Brain microvascular endothelial cell (primary cell): Measurements from ENCODE around the gene TRPC4AP.

Experiments
- DNase-seq: peaks from one replicate; pipeline ENCODE4 v3.0.0-alpha.2; 2020
- H3K27ac ChIP-seq: fragments of 250-450 bp; sonication (Bioruptor Pico); 2 replicates; pipeline ENCODE4 v1.5.1; 2020; ENCODE audit warnings: mild to moderate bottlenecking, moderate library complexity
- H3K27me3 ChIP-seq: fragments of 250-450 bp; sonication (Bioruptor Pico); replicated peaks from 2 replicates; pipeline ENCODE4 v1.5.1; 2020; ENCODE audit warnings: mild to moderate bottlenecking
- H3K36me3 ChIP-seq: fragments of 250-450 bp; sonication (Bioruptor Pico); replicated peaks from 2 replicates; pipeline ENCODE4 v1.5.1; 2020; ENCODE audit warnings: mild to moderate bottlenecking
- H3K4me3 ChIP-seq: 2 replicates; pipeline ENCODE4 v1.5.1; 2011; ENCODE audit warnings: low read depth, mild to moderate bottlenecking, control low read depth, low read length, moderate library complexity
- in situ Hi-C: cut with HindIII; loops from 2 replicates; pipeline ENCODE4 v1.10.0; 2017; ENCODE audit warnings: low sequenced_read_pairs, low pct_ligation_motif_present
- TF ChIP-seq, protein P1 (sequence below): IDR thresholded peaks from 2 replicates; pipeline ENCODE4 v1.5.1; 2011; ENCODE audit warnings: low read depth, mild to moderate bottlenecking, moderate library complexity, low read length, control low read depth, inconsistent platforms; ENCODE audit errors: missing control alignments

The TRPC4AP gene

DNA sequence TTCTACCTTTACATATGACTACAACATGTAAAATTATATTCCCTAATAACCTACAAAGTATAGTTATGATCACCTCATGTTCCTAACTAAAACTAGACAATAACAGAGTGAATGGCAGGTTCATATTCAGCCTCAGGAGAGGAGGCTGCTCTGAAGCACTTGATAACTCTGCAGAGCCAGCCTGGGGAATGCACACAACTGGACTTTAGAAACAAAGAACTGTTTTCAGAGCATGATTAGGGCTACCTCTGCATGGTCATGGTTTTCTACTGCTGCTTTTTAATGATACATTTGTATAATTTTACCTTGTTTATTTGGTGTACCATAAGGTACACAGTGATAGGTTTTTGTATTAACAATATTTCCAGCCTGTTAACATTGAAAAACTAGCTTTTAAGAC lies 50.3 kb downstream of the TRPC4AP start:
- H3K4me3 ChIP-seq: no peak overlapping the region
- H3K27me3 ChIP-seq: no peaks in the 10 kb centered on the region
- in situ Hi-C loops: no loop called here
- DNase-seq: no peak
- TF ChIP-seq, protein P1, sequence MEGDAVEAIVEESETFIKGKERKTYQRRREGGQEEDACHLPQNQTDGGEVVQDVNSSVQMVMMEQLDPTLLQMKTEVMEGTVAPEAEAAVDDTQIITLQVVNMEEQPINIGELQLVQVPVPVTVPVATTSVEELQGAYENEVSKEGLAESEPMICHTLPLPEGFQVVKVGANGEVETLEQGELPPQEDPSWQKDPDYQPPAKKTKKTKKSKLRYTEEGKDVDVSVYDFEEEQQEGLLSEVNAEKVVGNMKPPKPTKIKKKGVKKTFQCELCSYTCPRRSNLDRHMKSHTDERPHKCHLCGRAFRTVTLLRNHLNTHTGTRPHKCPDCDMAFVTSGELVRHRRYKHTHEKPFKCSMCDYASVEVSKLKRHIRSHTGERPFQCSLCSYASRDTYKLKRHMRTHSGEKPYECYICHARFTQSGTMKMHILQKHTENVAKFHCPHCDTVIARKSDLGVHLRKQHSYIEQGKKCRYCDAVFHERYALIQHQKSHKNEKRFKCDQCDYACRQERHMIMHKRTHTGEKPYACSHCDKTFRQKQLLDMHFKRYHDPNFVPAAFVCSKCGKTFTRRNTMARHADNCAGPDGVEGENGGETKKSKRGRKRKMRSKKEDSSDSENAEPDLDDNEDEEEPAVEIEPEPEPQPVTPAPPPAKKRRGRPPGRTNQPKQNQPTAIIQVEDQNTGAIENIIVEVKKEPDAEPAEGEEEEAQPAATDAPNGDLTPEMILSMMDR: no peak
- peaks cover 42% of the 10 kb centered on the region for H3K36me3 ChIP-seq
- no peak overlapping the region for H3K27ac ChIP-seq

DNA sequence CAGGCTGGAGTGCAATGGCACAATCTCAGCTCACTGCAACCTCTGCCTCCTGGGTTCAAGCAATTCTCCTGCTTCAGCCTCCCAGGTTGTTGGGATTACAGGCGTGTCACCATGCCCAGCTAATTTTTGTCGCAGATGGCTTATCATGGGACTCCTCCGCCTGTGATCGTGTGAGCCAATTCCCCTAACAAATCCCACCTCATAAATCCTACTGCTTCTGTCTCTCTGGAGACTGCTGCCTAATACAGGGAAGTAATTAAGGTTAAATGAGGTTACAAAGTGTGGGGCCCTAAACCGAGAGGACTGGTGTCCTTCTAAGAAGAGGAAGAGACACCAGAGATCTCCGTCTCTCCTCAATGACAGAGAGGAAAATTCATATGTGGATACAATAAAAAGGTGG lies 52.0 kb downstream of the TRPC4AP start:
- no peak for DNase-seq
- H3K27me3 ChIP-seq: no peaks in the 10 kb centered on the region
- H3K27ac ChIP-seq: no peak overlapping the region
- TF ChIP-seq, protein P1: no peak
- in situ Hi-C loops: no loop called here
- H3K36me3 ChIP-seq: peaks cover 43% of the 10 kb centered on the region
- no peak overlapping the region for H3K4me3 ChIP-seq

DNA sequence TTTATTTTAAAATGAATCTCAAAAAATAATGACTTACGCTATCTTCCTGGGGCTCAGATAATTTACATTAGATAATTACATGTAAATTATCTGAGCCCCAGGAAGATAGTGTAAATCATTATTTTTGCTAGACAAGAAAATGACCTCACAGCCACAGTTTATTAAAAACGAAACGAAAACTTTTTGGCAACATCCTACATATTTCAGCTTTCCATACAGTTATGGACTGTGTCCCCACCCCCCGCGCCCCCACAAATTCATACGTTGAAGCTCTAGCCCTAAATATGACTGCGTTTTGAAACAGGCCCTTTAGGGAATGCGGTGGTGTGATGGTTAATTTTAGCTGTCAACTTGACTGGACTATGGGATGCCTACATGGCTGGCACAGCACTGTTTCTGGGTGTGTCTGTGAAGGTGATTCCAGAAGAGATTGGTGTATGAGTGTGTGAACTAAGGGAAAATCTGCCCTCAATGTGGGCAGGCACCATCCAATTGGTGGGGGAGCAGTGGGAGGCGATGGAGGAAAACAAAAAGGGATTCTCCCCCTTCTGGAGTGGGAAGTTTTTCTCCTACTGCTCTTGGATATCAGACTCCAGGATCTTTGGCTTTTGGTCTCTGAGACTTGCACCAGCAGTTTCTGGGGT lies 52.6 kb downstream of the TRPC4AP start:
- in situ Hi-C loops: no loop called here
- Histone ChIP-seq H3K36me3 (peaks cover 48% of the 10 kb centered on the region), H3K27me3 (no peaks in the 10 kb centered on the region), H3K4me3 (no peak overlapping the region), H3K27ac (no peak overlapping the region)
- TF ChIP-seq, protein P1: no peak
- DNase-seq: no peak

DNA sequence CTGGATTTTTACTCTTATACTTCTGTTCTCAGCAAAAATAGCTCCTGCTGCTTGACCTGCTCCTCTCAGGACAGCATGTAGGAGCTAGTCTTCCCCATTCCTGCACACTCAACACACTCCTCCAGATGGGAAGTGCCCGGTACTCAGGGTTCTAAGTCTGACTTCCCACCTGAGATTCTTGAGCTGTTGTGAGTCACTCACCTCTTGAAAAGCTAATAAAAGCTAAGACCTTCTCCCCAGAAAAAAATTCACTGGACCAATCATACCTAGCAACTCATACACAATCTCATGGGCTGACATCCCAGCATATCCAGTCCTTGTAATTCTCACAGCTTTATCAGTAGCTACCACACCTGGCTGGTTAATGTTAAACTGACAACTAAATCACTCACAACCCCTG lies 53.5 kb downstream of the TRPC4AP start:
- no peak for DNase-seq
- in situ Hi-C loops: no loop called here
- TF ChIP-seq, protein P1: no peak
- no peak overlapping the region for H3K4me3 ChIP-seq
- H3K27me3 ChIP-seq: no peaks in the 10 kb centered on the region
- H3K36me3 ChIP-seq: peaks cover 52% of the 10 kb centered on the region
- no peak overlapping the region for H3K27ac ChIP-seq

DNA sequence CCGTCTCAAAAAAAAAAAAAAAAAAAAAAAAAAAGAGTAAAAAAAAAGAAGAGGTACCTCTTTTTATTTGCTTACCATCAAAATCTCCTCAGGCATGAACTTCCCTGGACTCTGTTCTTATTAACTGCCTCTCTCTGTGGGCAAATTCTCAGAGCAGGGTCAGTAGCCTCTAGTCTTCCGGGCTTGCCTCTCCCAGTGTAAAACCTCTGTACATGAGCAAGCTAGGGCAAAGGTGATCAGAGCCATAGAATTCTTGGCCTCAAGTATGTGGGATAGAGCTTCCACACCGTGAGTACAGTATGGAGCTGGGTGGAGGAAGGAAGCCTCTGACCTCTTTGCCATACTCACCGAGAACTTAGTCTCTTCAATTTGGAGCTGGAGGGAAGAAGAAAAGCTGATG lies 58.5 kb downstream of the TRPC4AP start:
- H3K27ac ChIP-seq: no peak overlapping the region

More for the DNA sequence above, 58.5 kb downstream of the TRPC4AP start:
- no peak for DNase-seq
- H3K27me3 ChIP-seq: no peaks in the 10 kb centered on the region
- TF ChIP-seq, protein P1: no peak
- H3K4me3 ChIP-seq: no peak overlapping the region
- in situ Hi-C loops: no loop called here
- H3K36me3 ChIP-seq: peaks cover 51% of the 10 kb centered on the region
